Panc1 (cell line): ENCODE data around the gene ELP5. TPM values are rescaled to one million over a fixed set of nuclear protein-coding genes. Genes with fewer than 3 reads are reported as not detected.

Experiments used
- ATAC-seq: fragments of 200-7000 bp; cut with Tn5 transposase; 2 replicates; pipeline ENCODE4 v1.9.1; 2020; ENCODE audit warnings: mild to moderate bottlenecking, moderate library complexity
- BruUV-seq: library from RNA; stranded (reverse); fragments of 400-500 nt; replicated peaks from 2 replicates; lab custom pipeline; 2021; lab: Mats Ljungman, UMichigan
- CTCF ChIA-PET: fragments of 300-600 bp; sonication (Branson Sonifier 250); formaldehyde crosslinking; loops from one replicate; lab custom pipeline; 2022; ENCODE audit warnings: antibody characterized with exemption; lab: Charles Lee
- POLR2A ChIA-PET: fragments of 300-600 bp; sonication (Branson Sonifier 250); formaldehyde crosslinking; loops from one replicate; lab custom pipeline; 2022; ENCODE audit warnings: antibody characterized with exemption; lab: Charles Lee
- DNase-seq: peaks from one replicate; pipeline ENCODE4 v3.0.0-alpha.2; 2010; ENCODE audit warnings: low read depth, low spot score
- H3K27ac ChIP-seq: 2 replicates; pipeline ENCODE4 v1.5.1; 2011; ENCODE audit warnings: mild to moderate bottlenecking, low read length, inconsistent platforms
- H3K27me3 ChIP-seq: fragments of 200-500 bp; sonication (Bioruptor generic); 2 replicates; pipeline ENCODE4 v1.6.0; 2014; ENCODE audit warnings: low read length, inconsistent platforms; ENCODE audit not compliant: control insufficient read depth, insufficient read depth
- H3K36me3 ChIP-seq: fragments of 200-500 bp; sonication (Bioruptor generic); 2 replicates; pipeline ENCODE4 v1.5.1; 2014; ENCODE audit warnings: inconsistent platforms, mild to moderate bottlenecking, low read length, moderate library complexity; ENCODE audit not compliant: control insufficient read depth, insufficient read depth
- H3K4me1 ChIP-seq: 2 replicates; pipeline ENCODE4 v1.5.1; 2011; ENCODE audit warnings: inconsistent platforms, mild to moderate bottlenecking, low read length, moderate library complexity; ENCODE audit not compliant: control insufficient read depth, insufficient read depth
- H3K4me3 ChIP-seq, 2 experiments: 2 replicates each; pipeline ENCODE4 v1.5.1; 2011 to 2012; ENCODE audit warnings: low read depth in 2 of 2, low read length in 2 of 2, mild to moderate bottlenecking in 2 of 2, inconsistent platforms in 1 of 2, moderate library complexity in 1 of 2
- H3K9me3 ChIP-seq: fragments of 200-500 bp; sonication (Bioruptor generic); 2 replicates; pipeline ENCODE4 v1.5.1; 2014; ENCODE audit warnings: low read depth, mild to moderate bottlenecking, inconsistent platforms, low read length, moderate library complexity; ENCODE audit not compliant: control insufficient read depth, insufficient read depth
- CTCF ChIP-seq: fragments of 450-650 bp; IDR thresholded peaks from 2 replicates; pipeline ENCODE4 v1.5.1; 2017; ENCODE audit warnings: mild to moderate bottlenecking
- POLR2AphosphoS5 ChIP-seq: IDR thresholded peaks from 2 replicates; pipeline ENCODE4 v1.6.1; 2012; ENCODE audit warnings: mild to moderate bottlenecking, low read depth, low read length, moderate library complexity
- REST ChIP-seq, 2 experiments: IDR thresholded peaks; 2 replicates each; pipeline ENCODE4 v1.6.1; 2011 to 2012; ENCODE audit warnings: low read depth in 2 of 2, control low read depth in 1 of 2, low read length in 1 of 2, mild to moderate bottlenecking in 1 of 2, moderate library complexity in 1 of 2; ENCODE audit not compliant: insufficient read depth in 1 of 2
- SIN3A ChIP-seq: IDR thresholded peaks from 2 replicates; pipeline ENCODE4 v1.6.1; 2012; ENCODE audit warnings: low read depth, mild to moderate bottlenecking, low read length, moderate library complexity, borderline replicate concordance; ENCODE audit not compliant: insufficient read depth
- TCF7L2 ChIP-seq: IDR thresholded peaks from 2 replicates; pipeline ENCODE4 v1.6.1; 2011; ENCODE audit warnings: mild to moderate bottlenecking, low read depth, low read length, inconsistent platforms
- in situ Hi-C: cut with HindIII; loops from 2 replicates; pipeline ENCODE4 v1.10.0; 2016; ENCODE audit warnings: low sequenced_read_pairs, low pct_unique_long_range_greater_than_20kb
- intact Hi-C: fragments of 100-400 bp; cut with micrococcal nuclease; formaldehyde crosslinking; loops from one replicate; pipeline ENCODE4 v1.10.0; 2022; ENCODE audit not compliant: unreplicated experiment
- total RNA-seq: library from RNA; stranded (reverse); gene quantifications from one replicate; pipeline ENCODE4 v1.2.1, GENCODE V29; 2021; ENCODE audit not compliant: unreplicated experiment

Gene ELP5
- total RNA-seq, 1 experiment from 2014 or later = 89.5 TPM

- Histone ChIP-seq H3K27ac (no peak overlapping the region), H3K9me3 (no peaks in the 10 kb centered on the region), H3K27me3 (no peaks in the 10 kb centered on the region), H3K4me3 (no peak overlapping the region), H3K4me1 (peaks cover 12% of the 10 kb centered on the region), H3K36me3 (peaks cover 5% of the 10 kb centered on the region)
- ATAC-seq (no peak), DNase-seq (no peak)
- CTCF ChIA-PET = no interaction called here
- intact Hi-C loops = no loop called here
- TF ChIP-seq SIN3A (no peak), CTCF (no peak), POLR2AphosphoS5 (no peak), TCF7L2 (no peak), REST (IDR thresholded peaks at IDR 0.05; ENCODE audit: insufficient read depth in 1 of 2, low read depth in 2 of 2, low read length in 1 of 2) (no peak)
- BruUV-seq = no TSS peak
- in situ Hi-C loops = no loop called here
- POLR2A ChIA-PET = no interaction called here
These were observed 5.2 kb upstream of the ELP5 start for GRCh38 chr17:7246779-7247178.

GRCh38 chr17:7248796-7249195 is 3.2 kb upstream of the ELP5 start:
- in situ Hi-C loops (no loop called here), intact Hi-C loops (no loop called here)
- POLR2A ChIA-PET = no interaction called here
- peaks cover 5% of the 10 kb centered on the region for H3K36me3 ChIP-seq
- peak overlapping the region in 1 of 2 experiments; percentile 18; a peak in 1 of 4 replicates for H3K4me3 ChIP-seq
- DNase-seq (no peak), ATAC-seq (no peak)
- no TSS peak for BruUV-seq
- CTCF ChIA-PET = no interaction called here
- no peak for TF ChIP-seq TCF7L2
- no peak for TF ChIP-seq SIN3A
- no peak for TF ChIP-seq CTCF
- no peak for TF ChIP-seq POLR2AphosphoS5
- no peak for TF ChIP-seq REST (IDR thresholded peaks at IDR 0.05; ENCODE audit: insufficient read depth in 1 of 2, low read depth in 2 of 2, low read length in 1 of 2)
- H3K4me1 ChIP-seq = peaks cover 16% of the 10 kb centered on the region
- H3K9me3 ChIP-seq = no peaks in the 10 kb centered on the region
- H3K27ac ChIP-seq = peak overlapping the region; percentile 14; the same call in 1 of the 2 replicates
- no peaks in the 10 kb centered on the region for H3K27me3 ChIP-seq
